ENCODE results near the gene TNNC1.

GRCh38 chr3:52438579-52439425 lies 15.0 kb downstream of the TNNC1 start:
- TF ChIP-seq POLR2A (IDR thresholded peaks at IDR 0.05) (no peak), CTCF (IDR thresholded peaks at IDR 0.05 in 8 of 11, conservative IDR thresholded peaks at IDR 0.05 in 3 of 11) (no peak)

Measured in spleen (tissue), 7 donors.